Chondrocyte (in vitro differentiated cells): Measurements from ENCODE around the gene APP. TPM values are rescaled to one million over a fixed set of nuclear protein-coding genes. Genes with fewer than 3 reads are reported as not detected.

Source experiments
- DNase-seq: peaks from one replicate; pipeline ENCODE4 v3.0.0; 2021; ENCODE audit warnings: mixed read lengths, low spot score
- H3K27ac Mint-ChIP-seq: one replicate; pipeline ENCODE4 v1.8.0; 2021; ENCODE audit warnings: mild to moderate bottlenecking, moderate library complexity, mixed read lengths; ENCODE audit not compliant: unreplicated experiment
- H3K27me3 Mint-ChIP-seq: 2 replicates; pipeline ENCODE4 v1.8.0; 2021; ENCODE audit warnings: low read depth, mixed read lengths
- H3K36me3 Mint-ChIP-seq: 2 replicates; pipeline ENCODE4 v1.8.0; 2021; ENCODE audit warnings: low read depth, mixed read lengths
- H3K4me1 Mint-ChIP-seq: 2 replicates; pipeline ENCODE4 v1.8.0; 2021; ENCODE audit warnings: low read depth, mild to moderate bottlenecking, mixed read lengths
- H3K4me3 Mint-ChIP-seq: one replicate; pipeline ENCODE4 v1.8.0; 2021; ENCODE audit warnings: mild to moderate bottlenecking, moderate library complexity, mixed read lengths; ENCODE audit not compliant: unreplicated experiment
- H3K9me3 Mint-ChIP-seq: 2 replicates; pipeline ENCODE4 v1.8.0; 2021; ENCODE audit warnings: low read depth, mixed read lengths
- CTCF ChIP-seq: fragments of 200-600 bp; sonication (generic); IDR thresholded peaks from 2 replicates; pipeline ENCODE4 v1.5.0; 2021; ENCODE audit warnings: antibody characterized with exemption, mild to moderate bottlenecking, moderate library complexity
- total RNA-seq: library from RNA; stranded (reverse); gene quantifications from 3 replicates; pipeline ENCODE4 v1.2.1, GENCODE V29; 2021

APP gene
- total RNA-seq, 1 donor from 2014 or later: 442 TPM

DNA sequence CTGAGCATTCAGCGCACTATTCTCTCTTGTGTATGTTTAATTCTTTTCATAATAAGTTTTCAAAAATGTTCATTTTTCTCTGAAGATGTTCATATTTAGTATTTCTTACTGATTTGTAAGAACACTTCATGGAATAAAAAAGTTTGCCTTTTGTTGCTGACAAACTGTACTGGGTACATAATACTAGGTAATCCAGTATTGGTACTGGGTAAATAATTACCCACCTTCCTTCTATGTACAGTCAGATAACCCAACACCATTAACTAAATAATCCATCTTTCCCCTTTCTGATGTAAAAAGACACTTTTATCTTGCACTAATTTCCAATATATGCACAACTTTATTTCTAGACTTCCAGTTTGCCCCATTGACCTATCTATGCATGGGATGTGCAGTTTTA lies 23.9 kb downstream of the APP start:
- H3K36me3 Mint-ChIP-seq: peaks cover 3% of the 10 kb centered on the region
- DNase-seq: no peak
- H3K9me3 Mint-ChIP-seq: no peaks in the 10 kb centered on the region
- H3K4me3 Mint-ChIP-seq: no peak overlapping the region
- H3K27ac Mint-ChIP-seq: peak overlapping the region; percentile 92
- no peaks in the 10 kb centered on the region for H3K27me3 Mint-ChIP-seq
- no peak for TF ChIP-seq CTCF
- peaks cover 29% of the 10 kb centered on the region for H3K4me1 Mint-ChIP-seq

DNA sequence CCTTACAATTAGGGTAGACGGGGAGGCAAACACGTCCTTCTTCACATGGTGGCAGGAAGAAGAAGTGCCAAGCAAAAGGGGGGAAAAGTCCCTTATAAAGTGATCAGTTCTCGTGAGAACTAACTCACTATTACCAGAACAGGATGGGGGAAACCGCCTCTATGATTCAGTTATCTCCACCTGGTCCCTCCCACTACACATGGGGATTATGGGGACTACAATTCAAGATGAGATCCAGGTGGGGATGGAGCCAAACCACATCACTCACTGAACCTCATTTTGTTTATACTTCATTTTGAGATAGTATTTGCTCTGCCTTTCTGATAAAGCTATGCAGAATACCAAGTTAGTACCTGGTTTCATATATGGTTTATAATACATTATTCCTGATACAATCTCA lies 26.5 kb downstream of the APP start:
- H3K9me3 Mint-ChIP-seq: peaks cover 7% of the 10 kb centered on the region
- H3K27me3 Mint-ChIP-seq: no peaks in the 10 kb centered on the region
- H3K4me3 Mint-ChIP-seq: no peak overlapping the region
- DNase-seq: no peak
- TF ChIP-seq CTCF: no peak
- H3K36me3 Mint-ChIP-seq: peaks cover 3% of the 10 kb centered on the region
- no peak overlapping the region for H3K27ac Mint-ChIP-seq
- peaks cover 38% of the 10 kb centered on the region for H3K4me1 Mint-ChIP-seq

GRCh38 chr21:26142363-26142762 lies 28.2 kb downstream of the APP start:
- Mint-ChIP-seq H3K9me3 (peaks cover 7% of the 10 kb centered on the region), H3K27ac (no peak overlapping the region), H3K36me3 (peaks cover 3% of the 10 kb centered on the region), H3K4me1 (peaks cover 32% of the 10 kb centered on the region), H3K27me3 (no peaks in the 10 kb centered on the region), H3K4me3 (no peak overlapping the region)
- no peak for DNase-seq
- TF ChIP-seq CTCF: no peak

- peaks cover 7% of the 10 kb centered on the region for H3K9me3 Mint-ChIP-seq
- no peaks in the 10 kb centered on the region for H3K27me3 Mint-ChIP-seq
- no peak overlapping the region for H3K4me3 Mint-ChIP-seq
- DNase-seq: no peak
- peaks cover 39% of the 10 kb centered on the region for H3K4me1 Mint-ChIP-seq
- H3K36me3 Mint-ChIP-seq: peaks cover 3% of the 10 kb centered on the region
- TF ChIP-seq CTCF: no peak
- H3K27ac Mint-ChIP-seq: no peak overlapping the region
Measured at GRCh38 chr21:26140926-26141325, 29.6 kb downstream of the APP start.

GRCh38 chr21:26140164-26140579 lies 30.4 kb downstream of the APP start:
- H3K4me3 Mint-ChIP-seq: no peak overlapping the region
- H3K4me1 Mint-ChIP-seq: peaks cover 39% of the 10 kb centered on the region
- H3K36me3 Mint-ChIP-seq: peaks cover 3% of the 10 kb centered on the region
- H3K9me3 Mint-ChIP-seq: peaks cover 7% of the 10 kb centered on the region
- H3K27me3 Mint-ChIP-seq: no peaks in the 10 kb centered on the region
- peak overlapping the region; percentile 71 for H3K27ac Mint-ChIP-seq
- DNase-seq: no peak
- TF ChIP-seq CTCF: no peak
